Bone marrow (tissue), 2 donors: ENCODE measurements around the gene DNAJB2.
A peak's percentile ranks its signal among the peaks of the same experiment; 100 is the strongest.
"Not testable (repeated sequence)": the region's sequence is repeated elsewhere in the genome, so short reads cannot be mapped to it uniquely, and the experiment has no call there.

Experiments
- DNase-seq, 2 donors: peaks; one replicate each; lab custom pipeline; 2025; lab: John Stamatoyannopoulos, UW

DNAJB2 gene

DNA sequence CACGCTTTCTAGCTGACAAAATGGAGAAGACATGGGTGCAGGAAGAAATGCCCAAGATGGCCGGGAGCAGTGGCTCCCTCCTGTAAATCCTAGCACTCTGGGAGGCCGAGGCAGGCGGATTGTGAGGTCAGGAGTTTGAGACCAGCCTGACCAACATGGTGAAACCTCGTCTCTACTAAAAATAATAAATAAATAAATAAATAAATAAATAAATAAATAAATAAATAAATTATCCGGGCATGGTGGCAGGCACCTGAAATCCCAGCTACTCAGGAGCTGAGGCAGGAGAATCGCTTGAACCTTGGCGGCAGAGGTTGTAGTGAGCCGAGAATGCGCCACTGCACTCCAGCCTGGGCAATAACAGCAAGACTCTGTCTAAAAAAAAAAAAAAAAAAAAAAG lies 20.2 kb upstream of the DNAJB2 start:
- not testable (repeated sequence) for DNase-seq

- peak in 1 of 2 donors; percentile 22 for DNase-seq
These were observed 17.9 kb upstream of the DNAJB2 start for GRCh38 chr2:219261024-219261855.

- no peak for DNase-seq
These were observed 12.9 kb upstream of the DNAJB2 start for GRCh38 chr2:219266232-219266631.

- DNase-seq = no peak
These were observed 12.3 kb upstream of the DNAJB2 start for GRCh38 chr2:219266886-219267285.

DNA sequence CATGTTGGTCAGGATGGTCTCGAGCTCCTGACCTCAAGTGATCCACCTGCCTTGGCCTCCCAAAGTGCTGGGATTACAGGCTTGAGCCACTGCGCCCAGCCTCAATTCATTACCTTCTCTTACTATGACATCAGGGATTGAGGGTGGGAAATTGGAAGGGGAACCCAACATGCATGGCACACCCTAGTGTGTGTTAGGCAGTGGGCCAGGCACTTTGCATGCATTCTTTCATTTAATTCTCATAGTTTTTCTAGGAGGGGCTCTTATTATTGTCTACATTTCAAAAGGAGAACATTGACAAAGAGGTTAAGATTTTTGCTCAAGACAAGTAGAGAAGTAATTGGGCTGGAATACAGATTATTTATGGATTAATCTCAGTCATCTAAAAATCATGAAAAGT lies 10.9 kb upstream of the DNAJB2 start:
- no peak for DNase-seq

DNA sequence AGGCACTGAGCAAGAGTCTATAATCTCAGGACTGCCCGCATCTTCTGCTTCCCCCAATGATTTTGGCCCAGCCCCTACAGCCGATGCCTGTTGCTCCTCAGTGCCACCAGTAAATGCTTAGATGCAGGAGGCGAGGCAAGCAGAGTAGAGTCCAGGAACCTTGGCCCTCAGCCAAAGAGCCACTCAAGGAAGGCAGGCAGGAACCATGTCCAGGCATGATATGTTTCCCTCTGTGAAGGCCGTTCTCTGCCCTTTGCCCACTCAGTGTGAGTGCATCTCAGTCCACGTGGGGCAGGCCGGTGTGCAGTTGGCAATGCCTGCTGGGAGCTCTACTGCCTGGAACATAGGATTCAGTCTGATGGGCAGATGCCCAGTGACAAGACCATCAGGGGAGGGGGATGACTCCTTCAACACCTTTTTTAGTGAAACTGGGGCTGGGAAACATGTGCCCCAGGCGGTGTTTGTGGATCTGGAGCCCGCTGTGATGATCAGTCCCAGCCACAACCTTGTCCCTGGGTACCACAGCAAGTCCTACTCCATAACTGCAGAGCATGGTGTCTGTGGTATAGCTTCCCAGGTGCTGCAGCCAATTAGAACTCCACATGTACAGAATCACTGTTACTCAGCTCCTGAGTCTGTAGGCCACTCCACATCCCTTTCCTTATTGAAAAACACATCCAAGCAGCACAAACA lies 9.7 kb upstream of the DNAJB2 start:
- no peak for DNase-seq

DNA sequence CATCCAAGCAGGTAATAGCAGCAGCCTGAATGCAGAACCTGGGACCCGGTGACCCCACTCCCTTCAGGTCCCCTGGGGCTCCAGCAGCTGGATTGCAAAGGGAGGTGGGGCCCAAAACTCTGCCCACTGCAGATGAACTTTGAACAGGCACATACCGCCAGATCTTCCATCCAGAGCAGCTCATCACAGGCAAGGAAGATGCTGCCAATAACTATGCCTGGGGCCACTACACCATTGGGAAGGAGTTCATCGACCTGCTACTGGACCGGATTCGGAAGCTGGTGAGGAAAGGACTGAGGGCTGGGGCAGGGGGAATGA lies 9.2 kb upstream of the DNAJB2 start:
- no peak for DNase-seq

DNA sequence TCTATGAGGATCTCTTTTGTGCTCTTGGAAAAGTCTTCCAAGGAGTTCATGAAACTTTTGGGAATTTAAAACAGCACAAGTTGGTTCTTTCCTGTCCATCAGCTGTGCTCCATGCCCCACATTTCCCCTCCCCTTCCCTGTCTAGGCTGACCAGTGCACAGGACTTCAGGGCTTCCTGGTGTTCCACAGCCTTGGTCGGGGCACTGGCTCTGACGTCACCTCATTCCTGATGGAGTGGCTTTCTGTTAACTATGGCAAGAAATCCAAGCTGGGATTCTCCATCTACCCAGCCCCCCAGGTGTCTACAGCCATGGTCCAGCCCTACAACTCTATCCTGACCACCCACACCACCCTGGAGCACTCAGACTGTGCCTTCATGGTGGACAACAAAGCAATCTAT lies 8.1 kb upstream of the DNAJB2 start:
- no peak for DNase-seq

- DNase-seq = no peak
These were observed 6.8 kb upstream of the DNAJB2 start for GRCh38 chr2:219272356-219272755.

DNA sequence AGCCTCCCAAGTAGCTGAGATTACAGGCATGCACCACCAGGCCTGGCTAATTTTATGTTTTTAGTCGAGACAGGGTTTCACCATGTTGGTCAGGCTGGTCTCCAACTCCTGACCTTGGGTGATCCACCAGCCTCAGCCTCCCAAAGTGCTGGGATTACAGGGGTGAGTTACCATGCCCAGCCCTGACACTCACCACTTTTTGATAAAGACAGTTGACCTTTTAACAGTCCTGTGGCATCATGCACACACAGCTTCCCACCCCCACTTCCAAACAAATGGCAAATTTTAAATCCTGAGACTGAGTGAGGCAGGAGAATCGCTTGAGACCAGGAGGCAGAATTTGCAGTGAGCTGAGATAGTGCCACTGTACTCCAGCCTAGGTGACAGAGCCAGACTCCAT lies 6.2 kb upstream of the DNAJB2 start:
- DNase-seq = no peak

- DNase-seq = no peak
These were observed 5.2 kb upstream of the DNAJB2 start for GRCh38 chr2:219273937-219274336.

GRCh38 chr2:219274361-219274921 lies 4.7 kb upstream of the DNAJB2 start:
- DNase-seq = no peak

- DNase-seq = peak; percentile 37 to 65
These were observed 1.2 kb upstream of the DNAJB2 start for GRCh38 chr2:219277703-219278654.

DNA sequence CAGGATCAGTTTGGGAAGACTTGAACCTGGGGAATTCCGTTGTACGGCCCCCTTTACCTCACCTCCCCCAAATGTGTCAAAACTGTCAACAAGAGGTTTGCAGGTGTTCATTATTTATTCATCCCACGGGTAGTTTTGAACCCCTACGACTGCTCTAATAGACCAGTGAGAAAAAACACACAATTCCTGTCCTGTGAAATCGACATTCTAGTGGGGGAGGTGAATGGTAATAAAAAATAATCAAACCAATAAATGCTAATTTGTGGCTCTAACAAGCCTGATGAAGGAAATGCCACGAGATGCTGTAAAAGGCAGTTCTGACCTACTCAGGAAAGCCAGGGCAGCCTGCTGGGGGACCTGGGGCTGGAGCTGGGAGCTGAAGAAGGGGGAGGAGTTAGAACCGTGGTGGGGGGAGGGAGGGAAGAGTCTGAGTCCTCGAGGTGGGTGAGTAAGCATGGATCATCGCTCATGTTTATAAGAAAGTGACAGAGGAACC lies 463 bp upstream of the DNAJB2 start:
- no peak for DNase-seq

DNA sequence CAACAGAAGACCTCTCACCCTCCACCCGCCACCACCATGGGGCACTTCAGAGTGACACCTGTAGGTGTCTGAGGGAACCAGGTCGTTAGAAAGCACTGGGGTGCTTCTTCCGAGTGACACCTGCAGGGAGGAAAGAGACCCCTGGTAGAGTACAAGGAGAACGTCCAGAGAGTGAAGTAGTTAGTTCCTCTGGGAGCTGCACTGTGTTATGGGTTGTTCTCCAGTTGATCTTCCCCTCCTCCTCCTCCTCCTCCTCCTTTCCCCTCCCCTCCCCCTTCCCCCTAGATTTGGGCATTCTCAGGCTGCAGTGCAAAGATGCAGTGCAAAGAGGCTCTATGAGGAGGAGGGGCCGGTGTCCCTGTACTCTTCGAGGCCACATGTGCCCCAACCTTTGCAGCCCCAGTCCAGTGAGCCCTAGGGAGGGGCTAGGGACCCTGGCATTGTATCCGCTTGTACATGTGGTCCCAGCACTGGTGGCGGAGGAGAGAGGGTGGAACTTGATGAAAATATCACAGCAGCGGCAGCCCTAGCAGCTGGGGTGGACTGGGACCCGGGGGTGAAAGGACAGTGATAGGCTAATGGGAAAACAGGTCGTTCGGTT lies 850 bp downstream of the DNAJB2 start:
- no peak for DNase-seq

DNA sequence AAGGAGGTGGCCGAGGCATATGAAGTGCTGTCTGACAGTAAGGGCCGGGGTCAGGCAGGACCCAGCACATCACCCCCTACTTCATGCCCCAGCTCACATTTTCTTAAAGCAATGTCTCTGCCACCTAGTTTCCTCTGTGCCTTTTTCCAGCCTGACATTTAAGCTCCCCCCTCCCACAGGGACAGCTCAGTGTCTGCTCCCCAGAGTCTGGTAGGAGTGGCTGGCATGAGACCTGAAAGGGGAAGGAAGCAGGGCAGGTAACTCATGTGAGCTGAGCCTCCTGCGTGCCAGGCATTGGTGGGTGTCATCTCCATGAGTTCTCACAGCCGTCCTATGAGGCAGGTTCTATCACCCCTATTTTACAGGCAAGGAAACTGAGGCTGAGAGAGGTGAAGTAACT lies 1.5 kb downstream of the DNAJB2 start:
- no peak for DNase-seq

DNA sequence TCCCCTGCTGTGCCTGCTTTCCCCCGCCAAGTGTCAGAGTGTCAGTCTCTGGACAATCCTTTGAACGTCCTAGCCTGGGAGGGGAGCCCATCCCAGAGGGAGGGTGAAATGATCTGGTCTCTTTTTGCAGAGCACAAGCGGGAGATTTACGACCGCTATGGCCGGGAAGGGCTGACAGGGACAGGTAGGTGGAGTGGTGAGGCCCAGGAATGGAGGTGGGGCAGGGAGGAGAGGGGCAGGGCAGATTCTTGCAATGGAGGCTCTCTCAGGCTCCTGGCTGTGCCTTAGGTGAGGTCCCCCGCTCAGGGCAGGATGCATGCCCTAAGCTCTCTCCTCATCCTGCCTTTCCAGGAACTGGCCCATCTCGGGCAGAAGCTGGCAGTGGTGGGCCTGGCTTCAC lies 2.4 kb downstream of the DNAJB2 start:
- DNase-seq = no peak

GRCh38 chr2:219282375-219282774 lies 3.2 kb downstream of the DNAJB2 start:
- DNase-seq = no peak

DNA sequence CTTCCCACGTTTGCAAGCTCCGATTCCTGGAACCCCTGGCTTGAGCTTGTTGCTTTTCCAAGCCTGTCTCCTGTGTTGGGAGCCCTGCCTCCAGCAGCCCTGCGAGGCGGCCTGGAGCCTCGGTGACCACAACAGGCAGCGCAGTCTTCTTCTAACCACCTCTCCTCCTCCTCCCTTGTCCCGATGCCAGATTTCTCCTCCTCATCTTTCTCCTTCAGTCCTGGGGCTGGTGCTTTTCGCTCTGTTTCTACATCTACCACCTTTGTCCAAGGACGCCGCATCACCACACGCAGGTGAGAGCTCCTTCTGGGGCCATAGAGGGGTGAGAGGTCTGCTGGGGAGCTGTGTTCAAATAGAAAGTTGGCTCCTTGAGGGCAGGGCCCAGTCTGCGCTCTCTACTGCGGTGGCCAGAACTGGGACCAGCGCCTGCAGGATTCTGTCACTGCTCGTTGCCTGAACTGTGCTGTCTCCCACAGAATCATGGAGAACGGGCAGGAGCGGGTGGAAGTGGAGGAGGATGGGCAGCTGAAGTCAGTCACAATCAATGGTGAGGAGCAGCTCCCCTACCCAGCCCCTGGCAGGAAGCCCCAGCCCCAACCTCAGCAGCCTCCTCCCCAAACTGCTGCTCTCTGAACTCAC lies 3.9 kb downstream of the DNAJB2 start:
- DNase-seq = no peak

- no peak for DNase-seq
These were observed 5.6 kb downstream of the DNAJB2 start for GRCh38 chr2:219284501-219285372.
